Prostate gland (tissue), 2 donors: Measurements from ENCODE around the gene SLC49A3.

Source experiments
- POLR2A ChIP-seq: fragments of 450-650 bp; IDR thresholded peaks from one replicate; pipeline ENCODE4 v1.6.1; 2016; ENCODE audit warnings: antibody characterized with exemption, mild to moderate bottlenecking
- POLR2AphosphoS5 ChIP-seq: sonication (generic); formaldehyde crosslinking; IDR thresholded peaks from one replicate; pipeline ENCODE4 v1.6.1; 2017; ENCODE audit warnings: antibody characterized with exemption
- TF ChIP-seq, protein P1 (sequence below), 4 experiments: fragments of 200-600 bp in 2 of 4; fragments of 450-650 bp in 2 of 4; sonication (generic) in 2 of 4; IDR thresholded peaks; 1 replicate in 3 of 4; 2 replicates in 1 of 4; pipeline ENCODE4 v1.5.1; 2016 to 2019; ENCODE audit warnings: antibody characterized with exemption in 4 of 4, mild to moderate bottlenecking in 2 of 4, moderate library complexity in 2 of 4

DNA sequence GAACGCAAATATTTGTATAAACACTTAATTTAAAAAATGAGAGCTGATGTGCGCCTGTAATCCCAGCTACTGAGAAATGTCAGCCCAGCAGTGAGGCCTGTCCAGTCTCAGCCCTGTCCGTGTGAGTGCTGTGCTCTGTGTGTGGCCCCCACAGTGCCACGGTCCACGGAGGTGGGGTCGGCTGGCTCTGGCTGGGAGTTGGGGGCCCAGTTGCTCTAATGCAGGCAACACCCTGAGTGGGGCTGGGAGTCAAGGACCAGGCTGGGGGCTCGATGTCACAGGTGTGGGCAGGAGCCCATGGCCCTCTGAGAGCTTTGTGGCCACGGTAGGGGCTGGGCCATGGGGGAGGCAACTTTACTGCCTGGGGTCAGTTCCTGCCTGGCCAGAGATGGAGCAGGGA is 29.5 kb upstream of the SLC49A3 start:
- TF ChIP-seq POLR2A (no peak), POLR2AphosphoS5 (no peak)
- TF ChIP-seq, protein P1, sequence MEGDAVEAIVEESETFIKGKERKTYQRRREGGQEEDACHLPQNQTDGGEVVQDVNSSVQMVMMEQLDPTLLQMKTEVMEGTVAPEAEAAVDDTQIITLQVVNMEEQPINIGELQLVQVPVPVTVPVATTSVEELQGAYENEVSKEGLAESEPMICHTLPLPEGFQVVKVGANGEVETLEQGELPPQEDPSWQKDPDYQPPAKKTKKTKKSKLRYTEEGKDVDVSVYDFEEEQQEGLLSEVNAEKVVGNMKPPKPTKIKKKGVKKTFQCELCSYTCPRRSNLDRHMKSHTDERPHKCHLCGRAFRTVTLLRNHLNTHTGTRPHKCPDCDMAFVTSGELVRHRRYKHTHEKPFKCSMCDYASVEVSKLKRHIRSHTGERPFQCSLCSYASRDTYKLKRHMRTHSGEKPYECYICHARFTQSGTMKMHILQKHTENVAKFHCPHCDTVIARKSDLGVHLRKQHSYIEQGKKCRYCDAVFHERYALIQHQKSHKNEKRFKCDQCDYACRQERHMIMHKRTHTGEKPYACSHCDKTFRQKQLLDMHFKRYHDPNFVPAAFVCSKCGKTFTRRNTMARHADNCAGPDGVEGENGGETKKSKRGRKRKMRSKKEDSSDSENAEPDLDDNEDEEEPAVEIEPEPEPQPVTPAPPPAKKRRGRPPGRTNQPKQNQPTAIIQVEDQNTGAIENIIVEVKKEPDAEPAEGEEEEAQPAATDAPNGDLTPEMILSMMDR (IDR thresholded peaks at IDR 0.05), result no peak
